NOMO-1 treated with DMSO at 0.1 percent for 48 hours (cell line): ENCODE data around the gene USP6NL.
"Not testable (repeated sequence)": the region's sequence is repeated elsewhere in the genome, so short reads cannot be mapped to it uniquely, and the experiment has no call there.

ENCODE experiments used
- DNase-seq: peaks from one replicate; lab custom pipeline; 2025; ENCODE audit not compliant: unreplicated experiment; lab: John Stamatoyannopoulos, UW

Gene USP6NL

GRCh38 chr10:11611248-11612020 lies at the start of gene USP6NL:
Gene USP6NL (minus strand): TSS chr10:11611650. CDS start chr10:11597634, 14,016 bp downstream.
- peak; percentile 55 for DNase-seq

GRCh38 chr10:11658801-11659368 lies 47.4 kb upstream of the USP6NL start:
- DNase-seq, result no peak

- no peak for DNase-seq
Observed at GRCh38 chr10:11655836-11656235, 44.4 kb upstream of the USP6NL start.

DNA sequence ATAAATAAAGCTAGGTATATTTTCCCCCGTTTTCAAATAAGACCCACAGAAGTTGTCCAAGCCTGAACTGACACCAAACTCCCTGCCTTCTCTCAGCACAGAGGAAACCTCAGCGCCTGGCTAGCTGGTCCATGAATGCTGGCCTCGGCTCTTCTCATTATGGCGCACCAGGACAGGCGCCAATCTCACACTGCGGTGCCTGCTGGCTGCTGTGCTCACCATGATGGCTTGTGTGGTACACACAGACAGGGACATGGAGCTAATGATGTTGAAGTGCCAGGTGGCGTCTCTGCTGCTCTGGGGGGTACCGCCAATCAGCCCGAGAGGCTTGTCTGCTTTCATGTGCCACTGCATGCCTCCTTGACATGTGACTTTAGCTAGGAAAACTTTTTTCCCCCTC lies 43.2 kb upstream of the USP6NL start:
- no peak for DNase-seq

DNA sequence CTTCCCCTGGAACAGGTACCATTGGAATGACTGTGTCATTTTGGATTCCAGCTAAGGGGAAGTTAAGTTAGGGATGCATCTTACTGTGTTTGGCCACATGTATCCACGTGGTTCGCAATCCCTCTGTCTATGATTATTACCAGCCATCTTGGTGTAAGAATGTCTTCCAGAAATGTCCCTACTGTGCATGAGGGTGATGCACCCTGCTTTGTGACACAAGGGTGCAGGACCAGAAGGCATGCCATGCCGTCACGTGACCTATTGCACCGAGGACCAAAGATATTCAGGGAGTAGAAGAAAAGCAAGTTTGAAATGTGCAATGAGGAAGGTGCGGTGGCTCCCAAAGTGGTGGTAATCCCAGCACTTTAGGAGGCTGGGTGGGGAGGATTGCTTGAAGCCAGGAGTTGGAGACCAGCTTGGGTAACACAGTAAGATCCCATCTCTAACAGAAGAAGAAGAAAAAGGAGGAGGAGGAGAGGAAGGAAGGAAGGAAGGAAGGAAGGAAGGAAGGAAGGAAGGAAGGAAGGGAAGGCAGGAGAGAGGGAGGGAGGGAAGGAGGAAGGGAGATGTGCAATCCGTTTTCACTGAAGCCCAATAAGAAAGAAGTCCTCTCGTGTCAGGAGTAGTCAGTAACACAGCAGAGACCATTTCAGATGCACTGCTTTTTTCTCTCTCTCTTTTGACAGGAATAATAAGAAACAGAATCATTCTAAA lies 42.5 kb upstream of the USP6NL start:
- DNase-seq, result no peak

- peak; percentile 7 for DNase-seq
Observed at GRCh38 chr10:11647676-11648075, 36.2 kb upstream of the USP6NL start.

DNA sequence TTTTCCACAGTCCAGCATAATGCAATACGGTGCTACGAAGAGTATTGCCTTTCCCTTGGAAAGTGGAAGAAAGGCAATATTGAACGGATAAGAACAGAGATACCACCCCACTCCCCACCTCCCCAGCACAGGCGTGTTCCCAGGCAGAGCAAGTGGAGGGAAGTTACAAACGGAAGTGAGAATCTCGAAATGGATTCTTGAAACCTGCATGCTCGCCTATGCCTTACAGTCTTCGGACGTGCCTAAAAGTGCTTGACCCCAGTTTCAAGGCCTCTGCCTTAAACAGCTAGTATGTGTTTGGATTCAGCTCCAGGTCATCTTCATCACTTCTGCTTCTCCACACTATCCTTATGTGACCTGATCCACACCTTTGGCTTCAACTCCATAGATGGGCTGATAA lies 35.0 kb upstream of the USP6NL start:
- DNase-seq, result no peak

GRCh38 chr10:11643039-11643438 lies 31.6 kb upstream of the USP6NL start:
- DNase-seq, result no peak

DNA sequence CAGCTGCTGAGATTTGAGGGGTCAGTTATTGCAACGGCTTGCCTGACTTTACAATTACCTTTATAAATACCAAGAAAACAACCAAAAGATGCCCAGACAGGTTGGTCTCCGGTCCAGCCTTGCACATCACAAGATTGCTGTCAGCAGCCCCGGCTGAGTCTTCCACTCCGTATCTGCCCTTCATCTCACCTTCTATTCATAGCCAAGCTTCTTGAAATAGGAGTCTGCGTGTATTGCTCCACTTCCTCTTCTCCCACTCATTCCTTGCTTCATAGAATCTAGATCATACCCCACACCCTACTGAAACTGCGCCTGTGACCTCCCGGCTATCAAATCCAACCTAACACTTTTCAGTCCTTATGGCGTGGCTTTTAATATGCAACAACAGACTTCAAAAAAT lies 31.1 kb upstream of the USP6NL start:
- peak; percentile 68 for DNase-seq

DNA sequence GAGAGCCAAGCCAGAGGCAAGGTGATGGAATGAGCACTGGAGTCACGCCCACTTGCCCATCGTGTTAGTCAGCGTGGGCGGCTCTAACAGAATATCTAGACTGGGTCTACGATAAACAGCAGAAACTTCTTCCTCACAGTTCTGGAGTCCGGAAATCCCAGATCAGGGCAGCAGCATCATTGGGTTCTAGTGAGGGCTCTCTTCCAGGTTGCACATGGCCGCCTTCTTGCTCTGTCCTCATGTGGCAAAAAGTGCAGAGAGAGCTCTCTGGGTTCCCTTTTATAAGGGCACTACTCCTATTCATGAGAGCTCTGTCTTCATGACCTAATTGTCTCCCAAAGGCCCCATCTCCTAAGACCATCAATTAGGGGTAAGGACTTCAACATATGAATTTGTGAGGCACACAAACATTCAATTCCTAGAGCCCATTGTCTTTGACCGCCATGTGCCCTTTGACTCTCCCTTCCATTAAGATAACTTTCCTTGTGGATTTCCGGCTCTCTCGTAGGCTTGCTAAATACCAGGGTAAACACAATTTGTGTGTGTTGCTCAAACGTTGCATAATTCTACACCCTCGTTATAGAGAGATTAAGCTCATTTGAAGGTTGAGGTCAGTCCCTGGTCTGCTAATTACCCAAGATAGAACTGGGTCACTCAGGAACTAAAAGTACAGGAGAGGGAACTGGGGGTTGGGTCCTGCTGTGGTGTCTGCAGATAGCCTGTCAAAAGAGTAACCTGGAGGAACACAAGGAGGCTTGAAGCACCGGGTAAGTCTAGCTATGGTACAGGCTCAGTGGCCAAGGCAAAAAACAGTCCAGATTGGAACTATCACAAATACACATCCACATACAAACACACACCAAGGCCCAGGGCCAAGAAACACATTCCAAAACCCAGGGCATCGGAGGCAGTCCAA lies 28.7 kb upstream of the USP6NL start:
- DNase-seq, result peak; percentile 82

DNA sequence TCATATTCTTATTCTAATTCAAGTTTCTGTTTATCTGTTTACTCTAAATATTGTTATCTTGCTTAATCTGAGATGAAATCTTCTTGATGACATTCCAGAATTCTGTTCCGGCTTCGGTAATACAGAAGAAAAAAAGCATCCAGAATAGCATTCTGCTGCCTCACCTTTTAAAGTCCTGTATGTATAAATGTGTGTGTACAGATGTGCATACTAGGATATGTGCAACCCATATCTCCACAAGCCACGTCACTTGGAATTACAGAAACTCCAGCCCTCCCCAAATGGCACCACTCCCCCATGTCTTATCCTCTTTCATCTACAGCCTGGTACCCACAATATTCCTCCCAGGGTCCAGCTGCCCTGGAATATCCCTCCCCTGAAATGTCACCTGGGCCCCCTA lies 27.9 kb upstream of the USP6NL start:
- no peak for DNase-seq

DNA sequence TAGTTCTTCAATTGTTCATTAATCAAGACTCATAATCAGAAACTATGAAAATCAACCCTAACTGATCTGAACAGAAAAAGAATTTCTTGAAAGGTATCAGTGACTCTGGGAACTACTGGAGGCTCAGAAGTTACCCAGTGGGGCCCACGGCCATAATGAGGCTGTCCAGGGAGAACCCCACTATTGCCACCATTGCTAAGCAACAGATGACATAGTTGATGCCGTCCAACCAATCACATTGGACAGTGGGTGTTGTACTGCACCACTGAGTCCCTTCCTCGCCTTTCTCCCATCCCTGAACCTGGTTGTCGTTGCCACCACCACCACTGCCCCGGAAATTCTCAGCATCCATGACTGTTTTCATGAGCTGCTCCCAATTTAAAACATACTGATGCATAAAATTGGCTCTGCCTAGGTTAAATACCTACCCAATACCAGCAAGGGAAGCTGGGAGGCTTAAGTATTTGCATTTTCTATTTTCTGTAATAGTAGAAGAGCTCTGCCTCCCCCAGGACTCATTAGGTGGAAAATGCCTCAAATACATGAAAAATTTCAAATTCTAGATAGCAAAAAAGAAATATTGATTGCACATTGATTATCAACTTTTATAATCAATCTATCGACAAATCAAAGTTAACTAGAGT lies 26.7 kb upstream of the USP6NL start:
- DNase-seq, result no peak

- no peak for DNase-seq
Observed at GRCh38 chr10:11636697-11637303, 25.4 kb upstream of the USP6NL start.

DNA sequence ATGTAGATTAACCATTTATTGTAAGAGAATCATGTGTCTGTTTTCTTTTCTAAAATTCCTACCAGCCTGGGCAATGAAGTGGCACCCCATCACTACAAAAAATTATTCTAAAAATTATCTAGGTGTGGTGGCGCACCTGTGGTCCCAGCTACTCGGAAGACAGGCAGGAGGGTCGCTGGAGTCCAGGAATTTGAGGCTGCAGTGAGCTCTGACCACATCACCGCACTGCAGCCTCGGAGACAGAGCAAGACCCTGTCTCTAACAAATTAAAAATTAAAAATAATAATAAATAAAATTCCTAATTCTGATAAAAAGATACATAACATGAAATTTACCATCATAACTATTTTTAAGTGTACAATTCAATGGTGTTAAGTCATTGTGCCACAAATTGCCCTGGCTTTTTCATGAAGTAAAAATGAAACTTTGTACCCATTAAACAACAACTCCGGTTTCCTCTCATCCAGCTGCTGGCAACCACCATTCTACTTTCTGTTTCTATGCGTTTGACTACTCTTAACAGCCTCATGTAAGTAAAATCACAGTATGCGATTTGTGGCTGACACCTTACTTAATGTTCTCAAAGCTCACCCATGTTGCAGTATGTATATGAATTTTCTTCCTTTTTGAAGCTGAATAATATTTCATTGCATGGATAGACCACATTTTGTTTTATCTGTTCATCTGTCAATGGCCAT lies 20.6 kb upstream of the USP6NL start:
- peak; percentile 80 for DNase-seq

DNA sequence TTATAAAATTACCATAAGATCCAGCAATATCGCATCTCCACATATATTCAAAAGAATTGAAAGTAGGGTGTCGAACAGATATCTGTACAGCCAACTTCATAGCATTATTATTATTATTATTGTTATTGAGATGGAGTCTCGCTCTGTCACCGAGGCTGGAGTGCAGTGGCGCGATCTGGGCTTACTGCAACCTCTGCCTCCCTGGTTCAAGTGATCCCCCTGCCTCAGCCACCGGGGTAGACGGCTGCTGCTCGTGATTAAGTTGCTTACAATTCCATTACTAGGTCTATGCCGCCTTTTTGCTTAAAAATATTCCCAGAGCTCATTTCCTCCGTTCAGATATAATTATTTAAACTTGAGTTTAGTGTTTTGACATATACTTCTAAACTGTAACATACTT lies 19.8 kb upstream of the USP6NL start:
- DNase-seq, result no peak

GRCh38 chr10:11629731-11630130 lies 18.3 kb upstream of the USP6NL start:
- no peak for DNase-seq

GRCh38 chr10:11627941-11628340 lies 16.5 kb upstream of the USP6NL start:
- DNase-seq, result not testable (repeated sequence)

DNA sequence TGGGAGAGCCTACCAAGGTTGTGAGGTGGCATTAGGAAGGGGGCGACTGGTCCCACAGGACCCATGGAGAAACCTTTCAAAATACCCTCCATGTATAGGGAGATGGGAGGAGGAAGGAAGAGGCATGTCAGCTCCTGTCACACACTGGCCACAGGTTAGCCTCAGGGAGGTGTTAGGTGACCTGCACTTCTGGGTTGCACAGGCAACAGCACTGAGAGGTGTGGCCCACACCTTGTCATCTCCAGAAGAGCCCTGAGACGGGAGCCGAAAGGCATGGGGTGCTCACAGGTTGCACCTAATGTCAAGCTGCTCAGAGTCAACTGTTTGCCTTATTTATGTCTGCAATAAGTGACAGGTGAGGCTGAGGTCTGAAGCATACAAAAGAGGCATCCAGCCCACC lies 14.6 kb upstream of the USP6NL start:
- DNase-seq, result no peak

- peak; percentile 73 for DNase-seq
Observed at GRCh38 chr10:11625019-11625735, 13.7 kb upstream of the USP6NL start.
